ENCODE results near the gene PICK1. TPM values are rescaled to one million over a fixed set of nuclear protein-coding genes. Genes with fewer than 3 reads are reported as not detected.

The PICK1 gene
- 22.9 and 26.2 TPM in 2 replicates for total RNA-seq (2021; fragmentation: NEBNext Ultra II Directional; extraction: Animal tissue kit (Norgen Biotek cat#: 25700))
- 20.4 and 26.7 TPM in 2 replicates for polyA plus RNA-seq (2011; rRNA removed)
- polyA plus RNA-seq (2011; cell fraction: cytosol; rRNA removed) = 34.3 TPM
- polyA plus RNA-seq (2011; cell fraction: nucleus; rRNA removed) = 80.4 TPM
- 14.3 to 28.4 TPM (median 26.6 TPM) in 4 replicates for polyA plus RNA-seq (2012, experiment 1 of 2)
- 17.5 TPM for polyA plus RNA-seq (2012, experiment 2 of 2)
- polyA plus RNA-seq (2013, experiment 1 of 2) = 13.5 TPM
- 13.1 TPM for polyA plus RNA-seq (2013, experiment 2 of 2)
- polyA minus RNA-seq (2011; rRNA and poly(A)+ RNA removed) = 24.3 and 33.6 TPM in 2 replicates
- polyA minus RNA-seq (2011; cell fraction: cytosol; rRNA and poly(A)+ RNA removed) = 15.3 TPM
- 33.8 TPM for polyA minus RNA-seq (2011; cell fraction: nucleus; rRNA and poly(A)+ RNA removed)
- long read RNA-seq, experiment 1, partial matches to known transcripts = 7 of 11 reads
- long read RNA-seq, experiment 1, other reads (novel, unspliced or antisense) = 3 of 11 reads
- long read RNA-seq, experiment 2 = 0 reads

GRCh38 chr22:38056969-38057891, at the start of gene PICK1:
TSS of gene PICK1 (plus strand) at chr22:38057404. CDS start at chr22:38057810, 406 bp downstream.
- no peak within 1 kb of the TSS for H2AK5ac ChIP-seq (ENCODE audit: low read depth, low read length)
- 0 out of 2 replicates have a peak, but pooled peaks have one; percentile 26 for TF ChIP-seq KDM5A (IDR thresholded peaks at IDR 0.05; ENCODE audit: low read length)
- peak; percentile 11; the same call in 1 of the 2 replicates for TF ChIP-seq NRF1 (IDR thresholded peaks at IDR 0.05; ENCODE audit: low read depth, low read length)
- TF ChIP-seq POLR2A (IDR thresholded peaks at IDR 0.05; ENCODE audit: control extremely low read depth in 1 of 2, low read depth in 2 of 2, low read length in 2 of 2) = peak in 1 of 2 experiments; percentile 88; a peak in 2 of 3 replicates
- peak; percentile 56; the same call in 1 of the 2 replicates for TF ChIP-seq SP1 (IDR thresholded peaks at IDR 0.05; ENCODE audit: low read depth, low read length)
- peak; percentile 77 for TF ChIP-seq RFX5 (IDR thresholded peaks at IDR 0.05; ENCODE audit: borderline replicate concordance, low read depth, low read length)
- peak; percentile 99 for TF ChIP-seq YY1 (IDR thresholded peaks at IDR 0.05; ENCODE audit: low read depth, low read length)
- no peak for TF ChIP-seq MAFK (IDR thresholded peaks at IDR 0.05; ENCODE audit: low read depth, low read length)
- TF ChIP-seq CEBPB (IDR thresholded peaks at IDR 0.05; ENCODE audit: low read depth, low read length) = no peak
- peak; percentile 85 for TF ChIP-seq TAF1 (IDR thresholded peaks at IDR 0.05; ENCODE audit: low read depth, low read length)

More at GRCh38 chr22:38056969-38057891, at the start of gene PICK1:
- Histone ChIP-seq H3K14ac (ENCODE audit: insufficient read length) (no peak within 1 kb of the TSS), H3K4me3 (ENCODE audit: extremely low read depth in 1 of 4, insufficient read depth in 2 of 4, low read depth in 3 of 4, low read length in 4 of 4) (peak within 1 kb of the TSS; percentile 70 to 95 (median 80)), H3K23ac (ENCODE audit: insufficient read length) (no peak within 1 kb of the TSS), H3K9ac (replicated peaks in 1 of 4; ENCODE audit: extremely low read depth in 1 of 4, low read depth in 3 of 4, low read length in 3 of 4) (peak within 1 kb of the TSS in 3 of 4 experiments; percentile 90 to 95 (median 92); a peak in 6 of 7 replicates), H2BK5ac (ENCODE audit: low read depth, low read length) (peak within 1 kb of the TSS; percentile 93), H2BK12ac (ENCODE audit: low read depth, low read length) (peak within 1 kb of the TSS; percentile 63; the same call in 1 of the 2 replicates), H3K79me1 (ENCODE audit: low read depth, low read length) (peaks cover 6% of the 10 kb centered on the region), H3K9me3 (ENCODE audit: insufficient read depth in 2 of 2, low read depth in 1 of 2, low read length in 1 of 2) (no peaks in the 10 kb centered on the region), H2BK15ac (ENCODE audit: low read length) (no peak within 1 kb of the TSS), H3K27me3 (replicated peaks in 1 of 4; ENCODE audit: control insufficient read depth in 3 of 4, extremely low read depth in 1 of 4, insufficient read depth in 3 of 4, low read length in 3 of 4) (no peaks in the 10 kb centered on the region; a peak in 1 of 7 replicates), H3K18ac (ENCODE audit: extremely low read depth, low read length) (peak within 1 kb of the TSS; percentile 93), H4K5ac (ENCODE audit: insufficient read length, low read depth, low read length) (peak within 1 kb of the TSS; percentile 93), H2BK20ac (ENCODE audit: low read length) (no peak within 1 kb of the TSS), H4K91ac (replicated peaks; ENCODE audit: insufficient read length, low read length) (peak within 1 kb of the TSS; percentile 75), H2BK120ac (replicated peaks; ENCODE audit: low read depth, low read length) (no peak within 1 kb of the TSS), H2AFZ (ENCODE audit: low read length) (peak within 1 kb of the TSS; percentile 93), H3K36me3 (ENCODE audit: control insufficient read depth in 2 of 4, insufficient read depth in 4 of 4, low read length in 3 of 4) (peaks cover 2 to 7% (median 6%) of the 10 kb centered on the region in 4 experiments; a peak in 4 of 8 replicates), H3K56ac (replicated peaks; ENCODE audit: insufficient read length, low read depth, low read length) (peak within 1 kb of the TSS; percentile 33), H3K23me2 (ENCODE audit: low read depth, low read length) (peaks cover 6% of the 10 kb centered on the region), H3K4ac (replicated peaks; ENCODE audit: insufficient read length, low read depth, low read length) (peak within 1 kb of the TSS; percentile 48), H3K27ac (ENCODE audit: low read depth, low read length) (peak within 1 kb of the TSS; percentile 95), H3K79me2 (ENCODE audit: control insufficient read depth in 1 of 2, insufficient read depth in 2 of 2, low read length in 2 of 2) (peaks cover 0 to 6% of the 10 kb centered on the region in 2 experiments; a peak in 1 of 4 replicates), H3K4me2 (ENCODE audit: insufficient read depth in 1 of 2, low read depth in 2 of 2, low read length in 2 of 2) (peak within 1 kb of the TSS; percentile 82 to 87), H4K8ac (ENCODE audit: extremely low read depth, insufficient read depth, low read length) (peak within 1 kb of the TSS; percentile 98), H3K4me1 (replicated peaks in 1 of 4; ENCODE audit: control insufficient read depth in 3 of 4, insufficient read depth in 4 of 4, low read length in 3 of 4) (peaks cover 0 to 16% (median 6%) of the 10 kb centered on the region in 4 experiments; a peak in 6 of 7 replicates), H4K20me1 (replicated peaks in 1 of 2; ENCODE audit: control insufficient read depth in 1 of 2, insufficient read depth in 2 of 2, low read length in 2 of 2) (no peaks in the 10 kb centered on the region)
- WGBS, 2 experiments (ENCODE audit: extremely low coverage in 1 of 2, insufficient coverage in 1 of 2, insufficient read length in 1 of 2, insufficient replicate concordance in 2 of 2, low coverage in 1 of 2, low lambda C conversion rate in 2 of 2, missing lambda C conversion rate in 1 of 2) = 5% methylated on average over 42 of the region's 47 CpGs; no CpG with 5 or more reads in 1 of the 2 experiments
- FAIRE-seq = peak; percentile 80
- ChIA-PET CTCF (ENCODE audit: partially characterized antibody) (interaction anchor here (0.5 to 10.9 kb wide), 7 partner anchors 9 to 858 kb away, joined by 3 to 184 read pairs (median 5); no protein-coding TSS in a partner anchor), POLR2A (ENCODE audit: partially characterized antibody) (interaction anchor here (0.7 to 2.1 kb wide), 10 partner anchors 9 to 292 kb away, joined by 3 to 6 read pairs (median 4); partner anchors contain the start of gene PLA2G6)
- peak; percentile 63 to 96 for DNase-seq (ENCODE audit: low read depth in 1 of 2, low spot score in 2 of 2)
